Measurements from ENCODE around the gene LZTS2. TPM values are rescaled to one million over a fixed set of nuclear protein-coding genes. Genes with fewer than 3 reads are reported as not detected.

LZTS2 gene
- total RNA-seq, 1 experiment from 2014 or later: 93.0 TPM

DNA sequence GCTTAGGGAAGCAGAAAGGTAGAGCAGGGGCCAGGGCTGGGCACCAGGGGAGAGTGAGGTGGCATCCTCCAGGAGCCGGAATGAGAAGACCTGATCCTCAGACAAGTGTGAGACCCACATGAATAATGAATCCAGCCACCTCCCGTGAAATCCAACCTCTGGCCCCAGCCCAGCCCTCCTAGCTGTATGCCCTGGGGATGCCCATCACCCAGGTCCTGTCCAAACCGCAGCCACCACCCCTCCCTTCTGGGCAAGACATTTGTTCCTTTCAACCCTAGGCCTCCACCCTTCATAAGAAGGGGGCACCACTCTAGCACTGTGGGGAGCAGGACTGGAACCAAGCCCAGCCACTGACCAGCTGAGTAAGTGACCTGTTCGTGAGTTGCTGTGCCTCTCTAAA is 21.6 kb downstream of the LZTS2 start:
- H3K4me2 ChIP-seq (ENCODE audit: low read length): no peak overlapping the region
- no peaks in the 10 kb centered on the region for H3K9me2 ChIP-seq (ENCODE audit: insufficient read depth)
- TF ChIP-seq EGR1 (IDR thresholded peaks at IDR 0.05; ENCODE audit: low read depth) (no peak), CBX3 (IDR thresholded peaks at IDR 0.05; ENCODE audit: low read depth) (no peak), RAD21 (IDR thresholded peaks at IDR 0.05; ENCODE audit: low read depth) (no peak), TCF7L2 (IDR thresholded peaks at IDR 0.05; ENCODE audit: borderline replicate concordance, extremely low read depth, insufficient read depth, insufficient read length) (no peak), CEBPB (IDR thresholded peaks at IDR 0.05; ENCODE audit: low read depth) (no peak), ZBTB33 (IDR thresholded peaks at IDR 0.05; ENCODE audit: extremely low read depth, insufficient replicate concordance, low read length) (no peak), JUND (IDR thresholded peaks at IDR 0.05) (no peak), YY1 (IDR thresholded peaks at IDR 0.05; ENCODE audit: extremely low read depth, insufficient replicate concordance, low read depth, low read length) (no peak), ZNF274 (IDR thresholded peaks at IDR 0.05; ENCODE audit: low read depth, low read length) (no peak), EZH2 (IDR thresholded peaks at IDR 0.05) (no peak), ATF3 (IDR thresholded peaks at IDR 0.05) (no peak), POLR2AphosphoS5 (IDR thresholded peaks at IDR 0.05; ENCODE audit: low read depth, low read length) (no peak), FOSL1 (IDR thresholded peaks at IDR 0.05; ENCODE audit: low read depth) (no peak), SRF (IDR thresholded peaks at IDR 0.05; ENCODE audit: low read depth) (no peak), SIN3A (IDR thresholded peaks at IDR 0.05; ENCODE audit: low read depth) (no peak)
- TF ChIP-seq, protein P1, sequence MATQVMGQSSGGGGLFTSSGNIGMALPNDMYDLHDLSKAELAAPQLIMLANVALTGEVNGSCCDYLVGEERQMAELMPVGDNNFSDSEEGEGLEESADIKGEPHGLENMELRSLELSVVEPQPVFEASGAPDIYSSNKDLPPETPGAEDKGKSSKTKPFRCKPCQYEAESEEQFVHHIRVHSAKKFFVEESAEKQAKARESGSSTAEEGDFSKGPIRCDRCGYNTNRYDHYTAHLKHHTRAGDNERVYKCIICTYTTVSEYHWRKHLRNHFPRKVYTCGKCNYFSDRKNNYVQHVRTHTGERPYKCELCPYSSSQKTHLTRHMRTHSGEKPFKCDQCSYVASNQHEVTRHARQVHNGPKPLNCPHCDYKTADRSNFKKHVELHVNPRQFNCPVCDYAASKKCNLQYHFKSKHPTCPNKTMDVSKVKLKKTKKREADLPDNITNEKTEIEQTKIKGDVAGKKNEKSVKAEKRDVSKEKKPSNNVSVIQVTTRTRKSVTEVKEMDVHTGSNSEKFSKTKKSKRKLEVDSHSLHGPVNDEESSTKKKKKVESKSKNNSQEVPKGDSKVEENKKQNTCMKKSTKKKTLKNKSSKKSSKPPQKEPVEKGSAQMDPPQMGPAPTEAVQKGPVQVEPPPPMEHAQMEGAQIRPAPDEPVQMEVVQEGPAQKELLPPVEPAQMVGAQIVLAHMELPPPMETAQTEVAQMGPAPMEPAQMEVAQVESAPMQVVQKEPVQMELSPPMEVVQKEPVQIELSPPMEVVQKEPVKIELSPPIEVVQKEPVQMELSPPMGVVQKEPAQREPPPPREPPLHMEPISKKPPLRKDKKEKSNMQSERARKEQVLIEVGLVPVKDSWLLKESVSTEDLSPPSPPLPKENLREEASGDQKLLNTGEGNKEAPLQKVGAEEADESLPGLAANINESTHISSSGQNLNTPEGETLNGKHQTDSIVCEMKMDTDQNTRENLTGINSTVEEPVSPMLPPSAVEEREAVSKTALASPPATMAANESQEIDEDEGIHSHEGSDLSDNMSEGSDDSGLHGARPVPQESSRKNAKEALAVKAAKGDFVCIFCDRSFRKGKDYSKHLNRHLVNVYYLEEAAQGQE (IDR thresholded peaks at IDR 0.05; ENCODE audit: low read depth): no peak
- TF ChIP-seq, protein P2, sequence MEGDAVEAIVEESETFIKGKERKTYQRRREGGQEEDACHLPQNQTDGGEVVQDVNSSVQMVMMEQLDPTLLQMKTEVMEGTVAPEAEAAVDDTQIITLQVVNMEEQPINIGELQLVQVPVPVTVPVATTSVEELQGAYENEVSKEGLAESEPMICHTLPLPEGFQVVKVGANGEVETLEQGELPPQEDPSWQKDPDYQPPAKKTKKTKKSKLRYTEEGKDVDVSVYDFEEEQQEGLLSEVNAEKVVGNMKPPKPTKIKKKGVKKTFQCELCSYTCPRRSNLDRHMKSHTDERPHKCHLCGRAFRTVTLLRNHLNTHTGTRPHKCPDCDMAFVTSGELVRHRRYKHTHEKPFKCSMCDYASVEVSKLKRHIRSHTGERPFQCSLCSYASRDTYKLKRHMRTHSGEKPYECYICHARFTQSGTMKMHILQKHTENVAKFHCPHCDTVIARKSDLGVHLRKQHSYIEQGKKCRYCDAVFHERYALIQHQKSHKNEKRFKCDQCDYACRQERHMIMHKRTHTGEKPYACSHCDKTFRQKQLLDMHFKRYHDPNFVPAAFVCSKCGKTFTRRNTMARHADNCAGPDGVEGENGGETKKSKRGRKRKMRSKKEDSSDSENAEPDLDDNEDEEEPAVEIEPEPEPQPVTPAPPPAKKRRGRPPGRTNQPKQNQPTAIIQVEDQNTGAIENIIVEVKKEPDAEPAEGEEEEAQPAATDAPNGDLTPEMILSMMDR (IDR thresholded peaks at IDR 0.05 in 2 of 3, conservative IDR thresholded peaks at IDR 0.05 in 1 of 3; ENCODE audit: borderline replicate concordance in 1 of 3, insufficient read depth in 1 of 3, low read depth in 2 of 3, low read length in 2 of 3): no peak
- TF ChIP-seq, protein P3, sequence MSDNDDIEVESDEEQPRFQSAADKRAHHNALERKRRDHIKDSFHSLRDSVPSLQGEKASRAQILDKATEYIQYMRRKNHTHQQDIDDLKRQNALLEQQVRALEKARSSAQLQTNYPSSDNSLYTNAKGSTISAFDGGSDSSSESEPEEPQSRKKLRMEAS (IDR thresholded peaks at IDR 0.05): no peak
- ChIA-PET CTCF (no interaction called here), POLR2A (no interaction called here), RAD21 (ENCODE audit: low non-redundant PET in 1 of 2, low total read pairs in 2 of 2, uncharacterized antibody in 2 of 2, unreplicated experiment in 2 of 2) (interaction anchor here in 1 of 2 experiments (0.6 kb wide), 1 partner anchor 80 kb away, joined by 3 read pairs; no protein-coding TSS in a partner anchor)
- no TSS peak for BruUV-seq (replicated peaks)
- H3K27ac ChIP-seq (ENCODE audit: low read depth, low read length): no peak overlapping the region
- no peak overlapping the region for H3K9ac ChIP-seq (ENCODE audit: low read length)
- no peaks in the 10 kb centered on the region for H3K36me3 ChIP-seq (ENCODE audit: control insufficient read depth in 1 of 2, insufficient read depth in 2 of 2, low read length in 2 of 2)
- H3K9me3 ChIP-seq (ENCODE audit: control insufficient read depth in 1 of 2, insufficient read depth in 1 of 2, low read depth in 1 of 2, low read length in 2 of 2): no peaks in the 10 kb centered on the region
- intact Hi-C loops (cut with micrococcal nuclease): no loop called here
- no peaks in the 10 kb centered on the region for H3K79me2 ChIP-seq (ENCODE audit: insufficient read depth, low read length)
- no peaks in the 10 kb centered on the region for H4K20me1 ChIP-seq (ENCODE audit: insufficient read depth)
- peaks cover 0 to 13% of the 10 kb centered on the region in 2 experiments; a peak in 3 of 4 replicates for H3K4me1 ChIP-seq (ENCODE audit: control insufficient read depth in 1 of 2, insufficient read depth in 2 of 2, low read length in 2 of 2)
- ATAC-seq (no peak), DNase-seq (ENCODE audit: low read depth, low spot score) (no peak)
- H3K4me3 ChIP-seq (replicated peaks in 1 of 2; ENCODE audit: low read depth in 1 of 2, low read length in 2 of 2): no peak overlapping the region
- H2AFZ ChIP-seq (ENCODE audit: low read depth, low read length, poor library complexity, severe bottlenecking): no peak overlapping the region
- H3K27me3 ChIP-seq (ENCODE audit: insufficient read depth, low read length): no peaks in the 10 kb centered on the region
